HG03558 (cell line): ENCODE data around the gene CISD1.

Experiments
- ATAC-seq: cut with Tn5 transposase; IDR thresholded peaks from one replicate; pipeline ENCODE4 v1.9.1; 2021; ENCODE audit warnings: moderate number of reproducible peaks; ENCODE audit not compliant: unreplicated experiment; ENCODE audit errors: extremely low read depth

CISD1 gene

GRCh38 chr10:58304099-58304633 lies 35.2 kb downstream of the CISD1 start:
- no peak for ATAC-seq

- ATAC-seq, result no peak
Measured at GRCh38 chr10:58305821-58306220, 36.9 kb downstream of the CISD1 start.

- no peak for ATAC-seq
Measured at GRCh38 chr10:58307676-58308075, 38.7 kb downstream of the CISD1 start.

GRCh38 chr10:58311026-58311425 lies 42.1 kb downstream of the CISD1 start:
- ATAC-seq, result no peak

- ATAC-seq, result no peak
Measured at GRCh38 chr10:58316874-58317273, 47.9 kb downstream of the CISD1 start.

- ATAC-seq, result no peak
Measured at GRCh38 chr10:58318346-58318745, 49.4 kb downstream of the CISD1 start.

GRCh38 chr10:58319599-58319998 lies 50.6 kb downstream of the CISD1 start:
- ATAC-seq, result no peak

GRCh38 chr10:58320351-58321049 lies 51.5 kb downstream of the CISD1 start:
- ATAC-seq, result no peak

- peak; percentile 95 for ATAC-seq
Measured at GRCh38 chr10:58322072-58322834, 53.3 kb downstream of the CISD1 start.

GRCh38 chr10:58322835-58323209 lies 53.9 kb downstream of the CISD1 start:
- no peak for ATAC-seq

- no peak for ATAC-seq
Measured at GRCh38 chr10:58326967-58327381, 58.0 kb downstream of the CISD1 start.

- ATAC-seq, result no peak
Measured at GRCh38 chr10:58328233-58328632, 59.3 kb downstream of the CISD1 start.

- ATAC-seq, result no peak
Measured at GRCh38 chr10:58330431-58330830, 61.5 kb downstream of the CISD1 start.

GRCh38 chr10:58331646-58332045 lies 62.7 kb downstream of the CISD1 start:
- no peak for ATAC-seq

GRCh38 chr10:58334817-58335305 lies 65.9 kb downstream of the CISD1 start, which contains the start of gene UBE2D1:
TSS of gene UBE2D1 (plus strand) at chr10:58335006. CDS start at chr10:58335202, 196 bp downstream.
- peak; percentile 74 for ATAC-seq

- peak; percentile 13 for ATAC-seq
Measured at GRCh38 chr10:58335306-58336005, 66.5 kb downstream of the CISD1 start.

GRCh38 chr10:58336242-58336641 lies 67.3 kb downstream of the CISD1 start:
- no peak for ATAC-seq
